ENCODE measurements around the gene DNM3.

Gene DNM3

GRCh38 chr1:172185211-172185610 lies 343.9 kb downstream of the DNM3 start:
- TF ChIP-seq BHLHE40 (IDR thresholded peaks at IDR 0.05; ENCODE audit: borderline replicate concordance) (no peak), FOXA1 (IDR thresholded peaks at IDR 0.05) (no peak), L3MBTL2 (conservative IDR thresholded peaks at IDR 0.05) (no peak), PKNOX1 (IDR thresholded peaks at IDR 0.05) (no peak), ZNF384 (IDR thresholded peaks at IDR 0.05) (no peak), TARDBP (IDR thresholded peaks at IDR 0.05) (no peak), CTBP1 (IDR thresholded peaks at IDR 0.05; ENCODE audit: borderline replicate concordance) (no peak)
- no peak for DNase-seq (ENCODE audit: extremely low spot score)
- ChIA-PET CTCF (no interaction called here), POLR2A (no interaction called here)

- no peak for TF ChIP-seq LEF1 (IDR thresholded peaks at IDR 0.05; ENCODE audit: borderline replicate concordance)
- no peak for TF ChIP-seq FOXA1 (IDR thresholded peaks at IDR 0.05)
- TF ChIP-seq SUZ12 (IDR thresholded peaks at IDR 0.05) = no peak
- TF ChIP-seq NFRKB (IDR thresholded peaks at IDR 0.05) = no peak
- TF ChIP-seq PKNOX1 (IDR thresholded peaks at IDR 0.05) = no peak
- no peak for TF ChIP-seq CTBP1 (IDR thresholded peaks at IDR 0.05; ENCODE audit: borderline replicate concordance)
- TF ChIP-seq FOXK2 (IDR thresholded peaks at IDR 0.05) = no peak
- TF ChIP-seq ARNT (IDR thresholded peaks at IDR 0.05) = no peak
- TF ChIP-seq FOXM1 (IDR thresholded peaks at IDR 0.05; ENCODE audit: borderline replicate concordance) = no peak
- TF ChIP-seq TARDBP (IDR thresholded peaks at IDR 0.05) = no peak
- TF ChIP-seq ELF4 (IDR thresholded peaks at IDR 0.05) = no peak
- no peak for TF ChIP-seq BHLHE40 (IDR thresholded peaks at IDR 0.05; ENCODE audit: borderline replicate concordance)
- no peak for TF ChIP-seq L3MBTL2 (conservative IDR thresholded peaks at IDR 0.05)
- no peak for TF ChIP-seq HDGF (IDR thresholded peaks at IDR 0.05; ENCODE audit: borderline replicate concordance)
- no peak for TF ChIP-seq ZNF384 (IDR thresholded peaks at IDR 0.05)
- TF ChIP-seq SP1 (IDR thresholded peaks at IDR 0.05) = no peak
- no peak for DNase-seq (ENCODE audit: extremely low spot score)
- CTCF ChIA-PET = no interaction called here
- POLR2A ChIA-PET = no interaction called here
These were observed 344.7 kb downstream of the DNM3 start for GRCh38 chr1:172185996-172186395.

- ChIA-PET POLR2A (no interaction called here), CTCF (interaction anchor here (0.8 kb wide), 1 partner anchor 21 kb away, joined by 3 read pairs; no protein-coding TSS in a partner anchor)
- TF ChIP-seq BHLHE40 (IDR thresholded peaks at IDR 0.05; ENCODE audit: borderline replicate concordance) = no peak
- no peak for TF ChIP-seq FOXK2 (IDR thresholded peaks at IDR 0.05)
- no peak for DNase-seq (ENCODE audit: extremely low spot score)
These were observed 360.3 kb downstream of the DNM3 start for GRCh38 chr1:172201572-172201971.

GRCh38 chr1:172203135-172203823 lies 362.0 kb downstream of the DNM3 start:
- TF ChIP-seq FOXM1 (IDR thresholded peaks at IDR 0.05; ENCODE audit: borderline replicate concordance) (no peak), ELF4 (IDR thresholded peaks at IDR 0.05) (no peak), L3MBTL2 (conservative IDR thresholded peaks at IDR 0.05) (no peak), PKNOX1 (IDR thresholded peaks at IDR 0.05) (no peak), SP1 (IDR thresholded peaks at IDR 0.05) (no peak), CTBP1 (IDR thresholded peaks at IDR 0.05; ENCODE audit: borderline replicate concordance) (no peak), FOXK2 (IDR thresholded peaks at IDR 0.05) (no peak), LEF1 (IDR thresholded peaks at IDR 0.05; ENCODE audit: borderline replicate concordance) (no peak), NFRKB (IDR thresholded peaks at IDR 0.05) (no peak), TARDBP (IDR thresholded peaks at IDR 0.05) (no peak), ZNF384 (IDR thresholded peaks at IDR 0.05) (no peak), SUZ12 (IDR thresholded peaks at IDR 0.05) (no peak), FOXA1 (IDR thresholded peaks at IDR 0.05) (no peak), HDGF (IDR thresholded peaks at IDR 0.05; ENCODE audit: borderline replicate concordance) (no peak), ARNT (IDR thresholded peaks at IDR 0.05) (no peak), BHLHE40 (IDR thresholded peaks at IDR 0.05; ENCODE audit: borderline replicate concordance) (no peak)
- peak; percentile 23 for DNase-seq (ENCODE audit: extremely low spot score)
- ChIA-PET CTCF (no interaction called here), POLR2A (no interaction called here)

- CTCF ChIA-PET = no interaction called here
- POLR2A ChIA-PET = no interaction called here
- no peak for TF ChIP-seq TARDBP (IDR thresholded peaks at IDR 0.05)
- no peak for TF ChIP-seq CTBP1 (IDR thresholded peaks at IDR 0.05; ENCODE audit: borderline replicate concordance)
- no peak for TF ChIP-seq SP1 (IDR thresholded peaks at IDR 0.05)
- TF ChIP-seq ZNF384 (IDR thresholded peaks at IDR 0.05) = no peak
- TF ChIP-seq ELF4 (IDR thresholded peaks at IDR 0.05) = no peak
- no peak for TF ChIP-seq ARNT (IDR thresholded peaks at IDR 0.05)
- TF ChIP-seq HDGF (IDR thresholded peaks at IDR 0.05; ENCODE audit: borderline replicate concordance) = no peak
- TF ChIP-seq BHLHE40 (IDR thresholded peaks at IDR 0.05; ENCODE audit: borderline replicate concordance) = no peak
- no peak for TF ChIP-seq LEF1 (IDR thresholded peaks at IDR 0.05; ENCODE audit: borderline replicate concordance)
- TF ChIP-seq PKNOX1 (IDR thresholded peaks at IDR 0.05) = no peak
- no peak for TF ChIP-seq SUZ12 (IDR thresholded peaks at IDR 0.05)
- DNase-seq (ENCODE audit: extremely low spot score) = no peak
These were observed 362.6 kb downstream of the DNM3 start for GRCh38 chr1:172203902-172204301.

GRCh38 chr1:172206256-172206655 lies 365.0 kb downstream of the DNM3 start:
- DNase-seq (ENCODE audit: extremely low spot score) = no peak
- CTCF ChIA-PET = no interaction called here
- POLR2A ChIA-PET = no interaction called here
- TF ChIP-seq ELF4 (IDR thresholded peaks at IDR 0.05) (no peak), HDGF (IDR thresholded peaks at IDR 0.05; ENCODE audit: borderline replicate concordance) (no peak), LEF1 (IDR thresholded peaks at IDR 0.05; ENCODE audit: borderline replicate concordance) (no peak), L3MBTL2 (conservative IDR thresholded peaks at IDR 0.05) (no peak), CTBP1 (IDR thresholded peaks at IDR 0.05; ENCODE audit: borderline replicate concordance) (no peak), FOXA1 (IDR thresholded peaks at IDR 0.05) (no peak), BHLHE40 (IDR thresholded peaks at IDR 0.05; ENCODE audit: borderline replicate concordance) (no peak), PKNOX1 (IDR thresholded peaks at IDR 0.05) (no peak), FOXK2 (IDR thresholded peaks at IDR 0.05) (no peak), SUZ12 (IDR thresholded peaks at IDR 0.05) (no peak), SP1 (IDR thresholded peaks at IDR 0.05) (no peak), FOXM1 (IDR thresholded peaks at IDR 0.05; ENCODE audit: borderline replicate concordance) (no peak), NFRKB (IDR thresholded peaks at IDR 0.05) (no peak), ZNF384 (IDR thresholded peaks at IDR 0.05) (no peak), TARDBP (IDR thresholded peaks at IDR 0.05) (no peak), ARNT (IDR thresholded peaks at IDR 0.05) (no peak)
